Measurements from ENCODE around the gene SLC7A8. TPM values are rescaled to one million over a fixed set of nuclear protein-coding genes. Genes with fewer than 3 reads are reported as not detected.

SLC7A8 gene
- total and polyA plus RNA-seq, 10 of the 15 experiments (the other 5 are each of a cell fraction or from before 2014, with no cell fraction given): 0.06 to 0.28 (median 0.21) TPM; not detected in 7

DNA sequence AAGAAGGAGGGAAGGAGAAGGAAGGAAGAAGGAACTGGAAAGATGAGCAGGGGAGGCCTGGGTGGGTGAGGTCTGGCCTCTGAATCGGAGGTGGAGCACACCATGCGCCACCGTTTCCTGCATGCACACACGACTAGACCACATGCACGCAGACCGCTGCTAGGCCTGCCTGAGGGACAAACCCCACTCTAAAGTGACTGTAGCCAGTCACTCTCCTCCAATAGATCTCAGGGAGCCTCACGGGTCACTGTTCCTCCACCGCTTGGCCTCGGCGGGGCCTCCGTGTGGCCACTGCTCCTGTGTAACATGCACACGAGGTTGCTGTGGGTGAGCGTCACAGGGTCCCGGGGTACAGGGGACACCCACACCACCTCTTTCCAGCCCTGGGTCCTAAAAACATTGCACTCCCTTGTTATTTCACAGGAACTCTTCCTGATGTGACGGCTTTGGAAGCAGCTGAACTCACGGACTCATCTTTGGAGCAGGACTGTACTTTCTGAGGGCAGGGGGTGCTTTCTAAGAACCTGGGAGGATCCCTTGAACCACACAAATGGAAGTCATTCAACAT is 46.8 kb downstream of the SLC7A8 start:
- DNase-seq (ENCODE audit: low read depth, low spot score) (no peak), FAIRE-seq (no peak), ATAC-seq (no peak)
- Histone ChIP-seq H4K20me1 (ENCODE audit: control insufficient read depth, insufficient read depth) (no peaks in the 10 kb centered on the region), H3K4me3 (no peak overlapping the region), H3K27ac (ENCODE audit: control insufficient read depth, insufficient read depth) (no peak overlapping the region), H3K36me3 (ENCODE audit: control insufficient read depth in 2 of 2, insufficient read depth in 2 of 2, low read length in 1 of 2) (no peaks in the 10 kb centered on the region), H3K4me2 (ENCODE audit: control insufficient read depth, insufficient read depth) (no peak overlapping the region), H3K9ac (ENCODE audit: control insufficient read depth, insufficient read depth, low read length) (no peak overlapping the region), H3K27me3 (replicated peaks in 1 of 2; ENCODE audit: control insufficient read depth in 2 of 2, insufficient read depth in 2 of 2, low read length in 1 of 2) (peaks cover 1 to 3% of the 10 kb centered on the region in 2 experiments; a peak in 3 of 4 replicates), H2AFZ (ENCODE audit: control insufficient read depth, low read depth, low read length) (no peak overlapping the region), H3K79me2 (ENCODE audit: control insufficient read depth, insufficient read depth, low read length) (no peaks in the 10 kb centered on the region), H3K9me3 (replicated peaks; ENCODE audit: control insufficient read depth, insufficient read depth, low read length) (no peaks in the 10 kb centered on the region), H3K4me1 (ENCODE audit: control insufficient read depth, insufficient read depth, low read length) (no peaks in the 10 kb centered on the region)
- intact Hi-C loops (cut with micrococcal nuclease; ENCODE audit: unreplicated experiment): no loop called here
- WGBS (ENCODE audit: insufficient coverage, insufficient replicate concordance, low lambda C conversion rate, missing lambda C conversion rate): 53% methylated on average over 16 of the region's 16 CpGs
- in situ Hi-C loops (cut with MboI): no loop called here
- ChIA-PET RAD21 (ENCODE audit: unreplicated experiment) (interaction anchor here (1.5 kb wide), 1 partner anchor 16 kb away, joined by 3 read pairs; no protein-coding TSS in a partner anchor), SMC1A (ENCODE audit: uncharacterized antibody, unreplicated experiment) (no interaction called here), POLR2A (no interaction called here), CTCF (no interaction called here)
- no TSS peak for BruUV-seq (replicated peaks)
- TF ChIP-seq ZNF622 (IDR thresholded peaks at IDR 0.05): no peak

DNA sequence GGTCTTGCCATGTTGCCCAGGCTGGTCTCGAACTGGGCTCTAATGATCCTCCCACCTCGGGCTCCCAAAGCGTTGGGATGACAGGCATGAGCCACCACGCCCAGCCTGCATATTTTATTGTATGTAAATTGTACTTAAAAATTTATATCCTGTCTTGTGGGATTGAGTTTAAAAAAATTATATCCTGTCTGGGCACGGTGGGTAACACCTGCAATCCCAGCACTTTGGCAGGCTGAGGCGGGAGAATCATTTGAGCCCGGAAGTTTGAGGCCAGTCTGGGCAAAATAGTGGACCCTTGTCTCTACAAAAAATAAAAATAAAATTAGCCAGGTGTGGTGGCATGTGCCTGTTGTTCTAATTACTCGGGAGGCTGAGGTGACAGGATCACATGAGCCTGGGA is 50.5 kb downstream of the SLC7A8 start:
- ChIA-PET RAD21 (ENCODE audit: unreplicated experiment) (interaction anchor here (0.7 kb wide), 1 partner anchor 285 kb away, joined by 3 read pairs; no protein-coding TSS in a partner anchor), CTCF (interaction anchor here (0.6 to 0.9 kb wide), 2 partner anchors 8 to 101 kb away, joined by 3 read pairs; no protein-coding TSS in a partner anchor), SMC1A (ENCODE audit: uncharacterized antibody, unreplicated experiment) (interaction anchor here (0.8 kb wide), 1 partner anchor 72 kb away, joined by 3 read pairs; no protein-coding TSS in a partner anchor), POLR2A (interaction anchor here (0.7 kb wide), 1 partner anchor 189 kb away, joined by 3 read pairs; no protein-coding TSS in a partner anchor)
- TF ChIP-seq JUNB (IDR thresholded peaks at IDR 0.05) (no peak), NFYA (IDR thresholded peaks at IDR 0.05; ENCODE audit: borderline replicate concordance, low read depth, low read length) (no peak), MXI1 (IDR thresholded peaks at IDR 0.05; ENCODE audit: low read depth, low read length) (no peak), WRNIP1 (IDR thresholded peaks at IDR 0.05; ENCODE audit: borderline replicate concordance, low read depth, low read length) (no peak), ESRRA (IDR thresholded peaks at IDR 0.05; ENCODE audit: low read length) (no peak), SMC3 (IDR thresholded peaks at IDR 0.05; ENCODE audit: borderline replicate concordance, low read length) (no peak)
- TF ChIP-seq, protein P1, sequence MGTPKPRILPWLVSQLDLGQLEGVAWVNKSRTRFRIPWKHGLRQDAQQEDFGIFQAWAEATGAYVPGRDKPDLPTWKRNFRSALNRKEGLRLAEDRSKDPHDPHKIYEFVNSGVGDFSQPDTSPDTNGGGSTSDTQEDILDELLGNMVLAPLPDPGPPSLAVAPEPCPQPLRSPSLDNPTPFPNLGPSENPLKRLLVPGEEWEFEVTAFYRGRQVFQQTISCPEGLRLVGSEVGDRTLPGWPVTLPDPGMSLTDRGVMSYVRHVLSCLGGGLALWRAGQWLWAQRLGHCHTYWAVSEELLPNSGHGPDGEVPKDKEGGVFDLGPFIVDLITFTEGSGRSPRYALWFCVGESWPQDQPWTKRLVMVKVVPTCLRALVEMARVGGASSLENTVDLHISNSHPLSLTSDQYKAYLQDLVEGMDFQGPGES (IDR thresholded peaks at IDR 0.05): no peak
- TF ChIP-seq, protein P2, sequence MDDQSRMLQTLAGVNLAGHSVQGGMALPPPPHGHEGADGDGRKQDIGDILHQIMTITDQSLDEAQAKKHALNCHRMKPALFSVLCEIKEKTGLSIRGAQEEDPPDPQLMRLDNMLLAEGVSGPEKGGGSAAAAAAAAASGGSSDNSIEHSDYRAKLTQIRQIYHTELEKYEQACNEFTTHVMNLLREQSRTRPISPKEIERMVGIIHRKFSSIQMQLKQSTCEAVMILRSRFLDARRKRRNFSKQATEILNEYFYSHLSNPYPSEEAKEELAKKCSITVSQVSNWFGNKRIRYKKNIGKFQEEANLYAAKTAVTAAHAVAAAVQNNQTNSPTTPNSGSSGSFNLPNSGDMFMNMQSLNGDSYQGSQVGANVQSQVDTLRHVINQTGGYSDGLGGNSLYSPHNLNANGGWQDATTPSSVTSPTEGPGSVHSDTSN (IDR thresholded peaks at IDR 0.05; ENCODE audit: insufficient replicate concordance, low read depth, low read length): no peak
- intact Hi-C loops (cut with micrococcal nuclease; ENCODE audit: unreplicated experiment) (no loop called here), in situ Hi-C loops (cut with MboI) (no loop called here)
- Histone ChIP-seq H2AFZ (ENCODE audit: control insufficient read depth, low read depth, low read length) (no peak overlapping the region), H3K27ac (ENCODE audit: control insufficient read depth, insufficient read depth) (no peak overlapping the region), H3K4me3 (no peak overlapping the region), H3K9ac (ENCODE audit: control insufficient read depth, insufficient read depth, low read length) (no peak overlapping the region), H3K4me2 (ENCODE audit: control insufficient read depth, insufficient read depth) (no peak overlapping the region), H3K9me3 (replicated peaks; ENCODE audit: control insufficient read depth, insufficient read depth, low read length) (no peaks in the 10 kb centered on the region), H3K27me3 (replicated peaks in 1 of 2; ENCODE audit: control insufficient read depth in 2 of 2, insufficient read depth in 2 of 2, low read length in 1 of 2) (no peaks in the 10 kb centered on the region; a peak in 1 of 4 replicates), H4K20me1 (ENCODE audit: control insufficient read depth, insufficient read depth) (no peaks in the 10 kb centered on the region), H3K36me3 (ENCODE audit: control insufficient read depth in 2 of 2, insufficient read depth in 2 of 2, low read length in 1 of 2) (no peaks in the 10 kb centered on the region), H3K79me2 (ENCODE audit: control insufficient read depth, insufficient read depth, low read length) (no peaks in the 10 kb centered on the region), H3K4me1 (ENCODE audit: control insufficient read depth, insufficient read depth, low read length) (no peaks in the 10 kb centered on the region)
- FAIRE-seq (no peak), ATAC-seq (no peak), DNase-seq (ENCODE audit: low read depth, low spot score) (no peak)
- no TSS peak for BruUV-seq (replicated peaks)
- 21% methylated on average over 8 of the region's 8 CpGs for WGBS (ENCODE audit: insufficient coverage, insufficient replicate concordance, low lambda C conversion rate, missing lambda C conversion rate)

All from GM12878 (cell line).